Neutrophil (primary cell): ENCODE data around the gene NEO1.
"Not testable (repeated sequence)": the region's sequence is repeated elsewhere in the genome, so short reads cannot be mapped to it uniquely, and the experiment has no call there.

Experiments used
- H3K27ac ChIP-seq: fragments of 200-600 bp; sonication (generic); 2 replicates; pipeline ENCODE4 v1.5.1; 2016; ENCODE audit warnings: mild to moderate bottlenecking, moderate library complexity
- H3K27me3 ChIP-seq: fragments of 200-600 bp; sonication (generic); 2 replicates; pipeline ENCODE4 v1.6.0; 2016; ENCODE audit warnings: mild to moderate bottlenecking
- H3K36me3 ChIP-seq: fragments of 200-600 bp; sonication (generic); 2 replicates; pipeline ENCODE4 v1.5.1; 2017
- H3K4me1 ChIP-seq, 2 experiments: fragments of 200-600 bp in 1 of 2; sonication (generic) in 1 of 2; 1 replicate in 1 of 2; 2 replicates in 1 of 2; pipeline versions ENCODE4 v1.5.1 to v1.6.1; 2013 to 2016; ENCODE audit warnings: low read depth in 1 of 2, low read length in 1 of 2, mild to moderate bottlenecking in 1 of 2, moderate library complexity in 1 of 2; ENCODE audit not compliant: control insufficient read depth in 1 of 2, insufficient read depth in 1 of 2
- H3K4me3 ChIP-seq, 2 experiments: fragments of 200-600 bp in 1 of 2; sonication (generic) in 1 of 2; 1 replicate in 1 of 2; 2 replicates in 1 of 2; pipeline ENCODE4 v1.5.1; 2013 to 2016; ENCODE audit warnings: low read depth in 1 of 2, low read length in 1 of 2, mild to moderate bottlenecking in 1 of 2, moderate library complexity in 1 of 2
- H3K9me3 ChIP-seq: fragments of 200-600 bp; sonication (generic); 2 replicates; pipeline ENCODE4 v1.5.1; 2016
- CTCF ChIP-seq: fragments of 200-600 bp; sonication (generic); IDR thresholded peaks from 2 replicates; pipeline ENCODE4 v1.5.1; 2016; ENCODE audit warnings: antibody characterized with exemption

Gene NEO1

GRCh38 chr15:73296609-73297353 lies 244.5 kb downstream of the NEO1 start:
- Histone ChIP-seq H3K9me3 (no peaks in the 10 kb centered on the region), H3K27ac (peak overlapping the region; percentile 90), H3K36me3 (no peaks in the 10 kb centered on the region), H3K4me3 (peak overlapping the region in 1 of 2 experiments; percentile 19), H3K4me1 (peaks cover 56 to 61% of the 10 kb centered on the region in 2 experiments), H3K27me3 (no peaks in the 10 kb centered on the region)
- no peak for TF ChIP-seq CTCF

DNA sequence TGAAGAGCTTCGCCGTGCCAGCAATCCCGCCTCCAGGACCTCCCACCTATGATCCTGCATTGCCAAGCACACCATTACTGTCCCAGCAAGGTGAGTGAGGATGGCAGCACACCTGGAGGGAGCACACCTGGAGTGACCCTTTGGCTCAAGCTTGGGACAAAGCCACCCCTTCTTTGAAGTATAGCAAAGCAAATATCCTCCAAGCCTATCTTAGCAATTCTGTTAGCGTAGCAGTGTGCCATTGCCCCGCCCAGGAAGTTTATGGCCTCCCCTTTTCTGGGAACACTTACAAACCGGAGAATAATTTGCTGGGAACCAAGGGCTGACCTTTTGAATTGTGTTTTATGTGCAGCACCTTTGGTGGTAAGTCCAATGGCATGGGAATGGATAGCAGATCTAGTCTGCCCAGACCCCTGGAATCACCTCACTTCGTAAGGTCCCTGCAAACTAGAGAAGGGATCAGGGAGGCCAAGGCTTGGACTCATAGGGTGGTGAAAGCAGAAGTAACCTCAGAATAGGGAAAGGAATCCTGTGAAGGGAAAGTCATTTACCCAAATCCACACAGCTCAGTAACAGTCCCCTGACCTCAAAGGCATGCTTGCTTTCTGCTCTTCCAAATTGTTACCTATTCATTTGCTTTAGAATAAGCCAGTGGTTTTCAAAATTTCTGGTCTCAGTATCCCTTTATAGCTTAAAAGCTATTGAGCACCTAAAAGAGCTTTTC lies 246.4 kb downstream of the NEO1 start:
- no peak for TF ChIP-seq CTCF

DNA sequence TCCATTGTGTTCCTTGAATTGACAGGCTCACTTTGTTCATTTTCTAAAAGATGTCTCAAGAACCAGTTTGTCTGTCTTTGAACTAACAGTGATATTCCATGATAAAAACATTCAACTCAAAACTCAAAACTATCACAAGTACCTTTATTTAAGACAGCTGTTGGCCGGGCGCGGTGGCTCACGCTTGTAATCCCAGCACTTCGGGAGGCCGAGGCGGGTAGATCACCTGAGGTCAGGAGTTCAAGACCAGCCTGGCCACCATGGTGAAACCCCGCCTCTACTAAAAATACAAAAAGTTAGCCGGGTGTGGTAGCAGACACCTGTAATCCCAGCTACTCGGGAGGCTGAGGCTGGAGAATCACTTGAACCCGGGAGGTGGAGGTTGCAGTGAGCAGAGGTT lies 248.0 kb downstream of the NEO1 start:
- not testable (repeated sequence) for H3K36me3 ChIP-seq
- H3K4me1 ChIP-seq: peaks cover 66 to 73% of the 10 kb centered on the region in 2 experiments

More for the DNA sequence above, 246.4 kb downstream of the NEO1 start:
- Histone ChIP-seq H3K36me3 (no peaks in the 10 kb centered on the region), H3K9me3 (no peaks in the 10 kb centered on the region), H3K27ac (peak overlapping the region; percentile 39), H3K4me3 (no peak overlapping the region), H3K4me1 (peaks cover 66 to 73% of the 10 kb centered on the region in 2 experiments), H3K27me3 (no peaks in the 10 kb centered on the region)

DNA sequence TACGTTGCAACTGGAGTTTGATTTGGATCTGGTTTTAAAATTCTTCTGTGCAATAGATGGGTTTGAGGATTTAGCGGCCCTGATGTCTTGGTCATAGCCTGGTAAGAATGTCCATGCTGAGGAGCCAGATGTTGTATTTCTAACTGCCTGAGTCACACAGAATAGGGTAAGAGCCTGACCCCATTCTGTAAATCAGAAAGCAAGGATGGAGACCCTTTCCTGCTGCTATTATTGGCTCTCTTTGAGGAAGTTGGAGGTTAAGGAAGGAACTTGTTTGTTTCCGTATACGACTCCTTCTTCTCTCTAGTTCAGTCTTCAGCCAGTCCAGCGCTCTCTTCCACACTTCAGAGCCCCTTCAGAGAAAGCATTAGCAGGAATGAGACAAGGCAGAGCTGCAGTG lies 251.4 kb downstream of the NEO1 start:
- TF ChIP-seq CTCF: no peak
- no peaks in the 10 kb centered on the region for H3K9me3 ChIP-seq
- H3K36me3 ChIP-seq: no peaks in the 10 kb centered on the region
- peak overlapping the region; percentile 46 to 62 for H3K4me3 ChIP-seq
- peak overlapping the region; percentile 90 for H3K27ac ChIP-seq
- H3K27me3 ChIP-seq: no peaks in the 10 kb centered on the region
- peaks cover 46 to 49% of the 10 kb centered on the region in 2 experiments for H3K4me1 ChIP-seq

More for the DNA sequence above, 248.0 kb downstream of the NEO1 start:
- not testable (repeated sequence) for H3K4me3 ChIP-seq, H3K27ac ChIP-seq, H3K27me3 ChIP-seq, H3K9me3 ChIP-seq

DNA sequence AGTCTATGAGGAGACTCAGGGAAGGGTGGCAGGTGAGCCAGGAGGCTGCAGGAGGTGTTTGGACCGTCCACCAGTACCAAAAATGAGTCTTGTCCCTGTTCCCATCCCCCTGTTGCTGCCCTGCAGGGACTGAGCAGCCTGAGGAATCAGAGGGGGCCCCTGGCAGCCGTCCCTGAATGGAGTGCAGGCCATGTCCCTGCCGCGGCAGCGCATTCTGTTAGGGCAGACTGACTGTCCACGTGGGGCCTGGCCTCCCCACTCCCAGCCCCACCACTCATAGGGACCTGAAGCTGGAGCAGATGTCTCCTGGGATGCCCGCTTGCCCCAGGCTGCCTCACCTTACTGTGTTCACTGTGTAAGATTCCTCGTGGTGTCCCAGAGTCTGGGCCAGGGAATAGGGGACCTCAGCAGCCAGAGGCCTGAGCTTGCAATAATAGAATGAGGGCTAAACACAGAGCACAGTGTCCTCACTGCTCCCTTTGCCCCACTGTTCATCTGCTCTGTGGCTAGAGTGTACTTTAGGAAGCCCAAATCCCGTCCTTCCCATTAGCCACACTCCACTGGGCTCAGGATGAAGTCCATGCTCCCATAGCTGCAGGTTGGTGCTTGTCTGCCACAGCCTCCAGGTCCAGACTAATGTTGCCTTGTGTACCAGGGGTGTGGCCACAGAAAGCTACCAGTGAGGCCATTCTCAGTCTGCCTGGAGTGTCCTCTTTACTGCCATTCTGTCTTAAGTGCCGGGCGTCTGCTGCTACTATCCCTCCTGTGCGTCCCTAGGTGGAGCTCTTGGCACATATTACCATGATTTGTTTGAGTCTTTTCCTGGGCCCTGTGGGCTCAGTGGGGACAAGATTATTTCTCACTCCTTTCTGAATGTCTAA lies 253.3 kb downstream of the NEO1 start:
- peak; percentile 39 for TF ChIP-seq CTCF
- Histone ChIP-seq H3K4me3 (peak overlapping the region in 1 of 2 experiments; percentile 62), H3K27ac (peak overlapping the region; percentile 90)

More for the DNA sequence above, 253.3 kb downstream of the NEO1 start:
- no peaks in the 10 kb centered on the region for H3K27me3 ChIP-seq
- H3K9me3 ChIP-seq: no peaks in the 10 kb centered on the region
- H3K4me1 ChIP-seq: peaks cover 41 to 44% of the 10 kb centered on the region in 2 experiments
- no peaks in the 10 kb centered on the region for H3K36me3 ChIP-seq
